NCI-H345 (cell line): ENCODE data around the gene CCND2.
"Not testable (repeated sequence)": the region's sequence is repeated elsewhere in the genome, so short reads cannot be mapped to it uniquely, and the experiment has no call there.

Experiments used
- DNase-seq: peaks from one replicate; lab custom pipeline; 2025; lab: John Stamatoyannopoulos, UW

Gene CCND2

DNA sequence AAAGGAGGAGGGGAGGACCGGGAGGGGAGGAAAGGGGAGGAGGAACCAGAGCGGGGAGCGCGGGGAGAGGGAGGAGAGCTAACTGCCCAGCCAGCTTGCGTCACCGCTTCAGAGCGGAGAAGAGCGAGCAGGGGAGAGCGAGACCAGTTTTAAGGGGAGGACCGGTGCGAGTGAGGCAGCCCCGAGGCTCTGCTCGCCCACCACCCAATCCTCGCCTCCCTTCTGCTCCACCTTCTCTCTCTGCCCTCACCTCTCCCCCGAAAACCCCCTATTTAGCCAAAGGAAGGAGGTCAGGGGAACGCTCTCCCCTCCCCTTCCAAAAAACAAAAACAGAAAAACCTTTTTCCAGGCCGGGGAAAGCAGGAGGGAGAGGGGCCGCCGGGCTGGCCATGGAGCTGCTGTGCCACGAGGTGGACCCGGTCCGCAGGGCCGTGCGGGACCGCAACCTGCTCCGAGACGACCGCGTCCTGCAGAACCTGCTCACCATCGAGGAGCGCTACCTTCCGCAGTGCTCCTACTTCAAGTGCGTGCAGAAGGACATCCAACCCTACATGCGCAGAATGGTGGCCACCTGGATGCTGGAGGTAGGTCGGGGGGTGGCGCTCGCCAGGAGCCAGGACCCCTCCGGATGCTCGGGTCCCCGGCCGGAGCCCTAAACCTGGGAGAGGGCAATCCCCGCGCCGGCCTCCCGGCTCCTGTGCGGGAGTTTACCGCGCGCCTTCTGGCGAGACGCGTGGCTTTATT is at the start of gene CCND2:
TSS of gene CCND2 (plus strand) at position 111 of the 744 bp plus-strand sequence. CDS start at position 390, 279 bp downstream.
- DNase-seq: peak; percentile 33

DNA sequence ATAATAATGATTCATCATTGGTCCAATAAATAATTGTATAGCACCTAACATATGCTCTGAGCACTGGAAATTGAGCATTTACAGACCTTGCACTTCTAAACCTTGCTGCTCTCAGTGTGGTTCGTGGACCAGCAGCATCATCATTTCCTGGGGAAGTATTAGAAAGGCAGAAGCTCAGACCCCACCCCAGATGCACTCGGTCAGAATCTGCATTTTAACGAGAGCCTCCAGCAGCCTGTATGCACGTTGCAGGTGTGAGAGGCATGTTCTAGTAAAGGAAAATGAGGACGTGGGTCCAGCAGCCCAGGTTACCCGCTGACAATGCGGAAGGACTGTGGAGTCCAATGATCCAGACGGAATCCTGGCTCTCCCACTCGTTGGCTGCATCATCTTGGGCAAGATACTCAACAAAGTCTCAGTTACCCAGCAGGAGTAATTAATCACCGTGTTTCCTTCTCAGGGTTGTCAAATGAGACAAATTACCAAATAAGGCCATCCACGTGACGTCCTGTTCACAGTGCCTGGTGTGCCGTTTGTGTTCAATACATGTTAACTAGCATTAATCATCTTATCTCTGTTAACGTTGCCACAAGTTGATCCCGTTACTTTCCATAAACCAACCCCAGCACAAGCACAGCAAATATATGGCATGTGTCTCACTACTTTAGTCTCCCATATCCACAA is 49.2 kb upstream of the CCND2 start:
- no peak for DNase-seq

DNA sequence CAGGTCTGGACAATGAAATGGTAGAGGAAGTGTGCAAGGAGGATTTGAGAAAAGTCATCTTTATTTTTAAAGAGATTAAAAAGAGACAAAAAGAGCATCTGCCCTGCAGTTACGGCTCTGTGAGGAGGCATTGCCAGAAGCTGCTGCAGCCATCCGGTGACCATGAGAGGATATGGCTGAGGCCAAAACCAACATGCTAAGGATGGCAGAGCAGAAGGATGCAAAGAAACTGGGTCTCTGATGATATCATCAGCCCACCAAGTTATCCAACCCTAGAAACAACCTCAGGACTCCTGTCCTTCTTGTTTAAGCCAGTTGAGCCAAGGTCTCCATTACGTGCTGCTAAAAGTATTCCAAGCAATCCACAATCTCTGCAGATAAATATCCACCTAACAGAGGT is 48.0 kb upstream of the CCND2 start:
- DNase-seq: no peak

DNA sequence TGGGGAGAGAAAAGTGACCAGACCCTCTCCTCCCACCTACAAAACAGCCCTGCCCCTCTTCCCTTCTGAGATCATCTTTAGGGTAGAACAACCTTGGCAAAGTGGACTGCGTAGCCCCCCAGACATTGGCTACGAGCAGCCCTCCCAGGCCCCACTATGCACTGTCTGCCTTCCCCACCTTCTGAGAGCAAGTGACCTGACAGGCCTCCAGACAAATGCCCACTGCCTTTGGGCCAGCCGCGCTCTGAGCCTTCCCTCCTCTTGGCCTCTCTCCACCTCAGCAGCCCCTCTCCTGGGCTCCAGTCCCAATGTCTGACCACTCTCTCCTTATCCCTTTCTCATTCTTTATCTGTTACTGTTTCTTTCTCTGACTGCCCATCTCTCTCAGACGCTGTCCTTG is 46.5 kb upstream of the CCND2 start:
- DNase-seq: no peak

DNA sequence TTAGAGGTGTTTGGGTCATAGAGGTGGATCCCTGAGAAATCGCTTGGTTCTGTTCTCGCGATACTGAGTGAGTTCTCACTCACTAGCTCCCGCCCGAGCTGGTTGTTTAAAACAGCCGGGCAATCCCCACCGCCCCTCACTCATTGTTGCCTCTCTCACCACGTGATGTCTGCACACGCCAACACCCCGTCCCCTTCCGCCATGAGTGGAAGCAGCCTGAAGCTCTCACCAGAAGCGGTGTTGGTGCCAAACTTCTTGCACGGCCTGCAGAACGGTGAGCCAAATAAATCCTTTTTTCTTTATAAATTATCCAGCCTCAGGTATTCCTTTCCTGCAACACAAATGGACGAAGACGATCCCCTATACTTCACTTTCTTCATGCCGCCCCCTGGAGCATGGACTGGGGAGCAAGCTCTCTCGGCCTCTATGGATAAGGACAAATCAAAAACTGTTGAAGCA is 45.4 kb upstream of the CCND2 start:
- DNase-seq: no peak

DNA sequence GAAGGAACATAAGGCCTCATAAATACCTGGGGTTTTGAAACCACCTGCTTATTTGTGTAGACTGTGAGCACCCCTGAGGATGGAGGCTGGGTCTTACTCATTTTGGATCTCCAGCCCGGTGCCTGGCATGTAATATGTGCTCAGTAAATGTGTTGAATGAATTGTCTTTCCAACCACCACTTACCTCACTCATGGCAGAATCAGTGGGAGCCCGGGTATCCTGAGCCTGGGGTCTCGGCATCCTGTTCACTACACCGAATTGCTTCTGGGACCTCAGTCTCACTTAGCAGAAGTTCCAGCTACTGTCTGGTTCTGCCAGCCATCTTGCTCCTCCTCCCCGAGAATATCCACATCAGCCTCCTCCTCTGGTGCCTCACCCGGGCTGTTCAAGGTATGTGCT is 43.0 kb upstream of the CCND2 start:
- no peak for DNase-seq

DNA sequence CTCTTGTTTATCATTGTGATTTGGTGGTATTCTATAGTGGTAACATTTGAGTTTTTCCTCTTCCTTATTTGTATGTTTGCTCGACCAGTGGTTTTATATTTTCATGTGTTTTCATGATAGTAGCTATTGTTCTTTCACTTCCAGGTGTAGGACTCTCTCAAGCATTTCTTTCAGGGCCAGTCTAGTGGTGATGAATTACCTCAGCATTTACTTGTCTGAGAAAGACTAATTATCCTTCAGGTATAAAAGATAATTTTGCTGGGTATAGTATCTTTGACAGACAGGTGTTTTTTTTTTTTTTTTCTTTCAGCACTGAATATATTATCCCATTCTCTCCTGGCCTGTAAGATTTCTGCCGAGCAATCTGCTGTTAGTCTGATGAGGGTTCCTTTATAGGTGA is 35.0 kb upstream of the CCND2 start:
- no peak for DNase-seq

DNA sequence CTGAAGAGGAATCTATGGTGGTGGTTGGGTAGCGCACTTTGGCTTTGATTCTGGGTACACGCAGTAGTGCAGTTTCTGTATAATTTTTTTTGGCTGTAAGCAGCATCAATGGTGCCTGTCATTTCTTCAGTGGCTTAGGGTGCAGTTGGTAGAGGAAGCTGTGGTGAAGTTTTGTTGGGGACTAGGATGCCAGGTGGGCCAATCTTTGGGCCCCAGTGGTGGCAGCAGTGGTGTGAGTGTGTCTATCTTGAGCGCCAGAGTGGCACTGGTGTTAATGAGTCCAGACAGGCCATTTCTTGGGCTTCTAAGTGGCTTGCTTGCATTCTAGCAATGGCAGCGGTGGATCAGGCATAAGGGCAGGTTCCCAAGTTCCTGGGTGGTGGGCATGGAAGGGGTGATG is 33.8 kb upstream of the CCND2 start:
- DNase-seq: no peak

DNA sequence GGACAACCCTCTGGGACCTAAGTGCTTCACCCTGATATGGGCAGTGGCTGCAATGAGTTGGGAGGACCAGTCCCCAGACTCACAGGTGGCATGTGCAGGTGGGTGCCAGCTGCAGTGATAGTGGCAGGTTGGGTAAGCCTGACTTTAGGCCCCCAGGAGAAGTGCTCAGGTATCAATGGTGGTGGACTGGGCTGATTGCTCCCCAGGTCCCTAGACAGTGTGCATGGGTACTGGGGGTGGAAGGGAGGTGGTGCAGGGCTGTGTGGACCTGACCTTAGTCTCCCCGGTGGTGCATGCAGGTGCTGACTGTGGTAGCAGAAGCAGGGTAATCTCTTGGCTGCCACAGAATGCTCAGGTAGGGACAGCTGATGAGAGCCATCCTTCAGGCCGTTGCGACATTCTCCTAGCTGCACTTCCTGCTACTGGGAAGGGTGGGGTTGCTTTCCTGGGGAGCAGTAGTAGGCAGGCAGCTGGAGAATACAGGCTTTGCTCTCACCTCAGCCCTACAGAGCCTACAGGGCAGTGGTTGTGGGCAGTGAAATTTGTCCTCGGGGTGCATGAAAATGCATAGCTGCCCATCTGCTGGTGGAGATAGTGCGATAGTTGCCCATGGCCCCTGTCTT is 33.3 kb upstream of the CCND2 start:
- DNase-seq: no peak

DNA sequence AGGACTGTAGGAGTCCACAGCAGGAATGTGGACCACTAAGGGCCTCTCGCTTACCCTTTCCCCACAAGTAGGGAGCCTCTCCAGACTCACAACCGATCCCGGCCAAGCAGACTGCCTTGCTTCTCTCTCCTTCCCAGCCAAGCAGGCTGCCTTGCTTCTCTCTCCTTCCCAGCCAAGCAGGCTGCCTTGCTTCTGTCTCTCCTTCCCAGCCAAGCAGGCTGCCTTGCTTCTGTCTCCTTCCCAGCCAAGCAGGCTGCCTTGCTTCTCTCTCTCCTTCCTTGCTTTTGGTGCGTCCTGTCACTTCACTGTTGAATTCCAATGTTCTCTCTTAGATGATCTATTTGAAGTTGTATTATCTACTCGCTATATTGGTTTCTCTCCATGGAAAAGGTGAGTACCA is 32.6 kb upstream of the CCND2 start:
- no peak for DNase-seq

DNA sequence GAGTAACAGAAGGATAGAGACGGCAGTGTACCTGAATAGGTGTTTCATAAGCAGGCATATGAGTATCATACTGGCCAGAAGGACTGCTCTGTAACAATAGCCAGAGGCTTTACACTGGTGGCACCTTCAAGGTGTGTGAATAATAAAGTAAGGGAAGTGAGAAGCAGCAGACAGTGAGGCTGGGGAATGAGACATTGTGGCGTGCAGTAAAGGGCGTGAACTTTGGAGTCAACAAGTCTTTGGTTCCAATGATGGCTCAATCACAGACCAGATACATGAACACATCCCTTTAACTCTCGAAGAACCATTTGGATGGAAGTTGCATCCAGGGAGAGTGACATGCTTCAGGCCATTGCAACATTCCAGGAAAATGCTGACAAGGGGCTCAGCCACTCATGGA is 32.0 kb upstream of the CCND2 start:
- no peak for DNase-seq

DNA sequence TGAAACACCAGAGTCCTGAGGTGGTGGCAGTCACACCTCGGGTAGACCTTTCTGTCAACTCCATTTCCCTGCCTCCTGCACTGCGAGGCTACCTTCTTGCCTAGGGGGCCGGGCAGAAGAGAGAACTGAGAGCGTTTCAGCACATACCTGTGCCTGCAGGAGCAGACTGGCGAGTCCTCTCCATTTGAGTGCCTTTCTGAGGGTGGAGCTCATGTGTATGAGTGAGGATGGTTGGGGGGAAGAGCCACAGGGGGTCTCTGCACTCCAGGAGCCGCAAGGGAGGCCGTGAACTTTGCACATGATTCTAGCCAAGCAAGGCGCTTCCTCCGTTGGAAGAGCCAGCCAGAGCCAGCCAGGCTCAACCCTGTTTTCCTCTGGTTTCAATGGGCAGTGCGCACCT is 31.0 kb upstream of the CCND2 start:
- DNase-seq: no peak

DNA sequence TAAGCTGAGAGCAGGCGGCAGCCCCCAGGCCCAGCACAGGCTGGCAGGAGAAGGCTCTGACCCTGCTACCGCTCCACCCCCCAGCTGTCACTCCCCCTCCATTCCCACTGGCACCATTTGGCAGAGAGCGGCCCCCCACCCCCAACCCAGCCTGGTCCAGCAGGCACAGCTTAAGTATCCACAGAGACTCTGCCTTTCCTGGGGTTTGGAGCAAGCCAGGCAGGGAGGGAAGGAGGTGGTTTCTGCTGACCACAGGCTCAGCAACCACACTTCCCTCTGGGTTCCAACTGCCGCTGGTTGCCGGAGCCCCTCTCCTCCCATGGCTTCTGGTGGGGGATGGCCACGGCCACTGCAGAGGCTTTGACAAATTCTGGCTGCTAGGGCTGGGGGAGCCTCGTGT is 30.5 kb upstream of the CCND2 start:
- DNase-seq: no peak

DNA sequence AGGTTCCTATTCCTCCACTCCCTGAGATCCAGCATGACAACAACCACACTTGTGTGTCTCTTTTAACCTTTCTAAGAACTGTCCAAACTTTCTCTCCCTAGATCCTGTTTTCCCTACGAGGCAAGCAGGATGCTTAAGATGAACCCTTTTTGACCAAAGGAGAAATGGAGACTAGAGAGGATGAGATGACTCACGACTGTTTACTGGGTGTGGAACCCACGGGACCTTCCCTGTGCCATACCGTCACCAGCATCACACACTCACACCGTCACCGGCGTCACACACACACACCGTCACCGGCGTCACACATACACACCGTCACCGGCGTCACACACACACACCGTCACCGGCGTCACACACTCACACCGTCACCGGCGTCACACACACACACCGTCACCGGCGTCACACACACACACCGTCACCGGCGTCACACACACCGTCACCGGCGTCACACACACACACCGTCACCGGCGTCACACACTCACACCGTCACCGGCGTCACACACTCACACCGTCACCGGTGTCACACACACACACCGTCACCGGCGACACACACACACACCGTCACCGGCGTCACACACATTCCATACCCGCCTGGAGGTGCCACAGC is 30.0 kb upstream of the CCND2 start:
- not testable (repeated sequence) for DNase-seq

DNA sequence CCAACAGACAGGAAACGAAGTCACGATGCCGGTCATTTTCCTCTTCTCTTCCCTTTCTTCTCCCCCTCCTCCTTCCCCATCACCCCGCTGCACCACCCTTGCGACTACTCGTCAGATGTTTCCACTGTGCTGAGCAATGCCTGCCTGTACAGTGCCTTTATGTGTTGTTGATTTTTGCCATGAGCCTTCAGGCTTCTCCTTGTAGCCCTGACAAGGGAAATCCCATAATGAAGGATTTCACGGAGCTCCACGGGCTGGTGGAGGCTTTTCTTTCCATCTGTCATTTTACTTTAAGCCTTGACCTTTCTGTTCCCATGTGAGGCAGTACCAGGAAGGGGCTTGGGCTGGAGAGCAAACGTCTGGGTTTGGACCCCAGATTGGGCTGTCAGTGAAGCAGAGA is 28.7 kb upstream of the CCND2 start:
- no peak for DNase-seq

DNA sequence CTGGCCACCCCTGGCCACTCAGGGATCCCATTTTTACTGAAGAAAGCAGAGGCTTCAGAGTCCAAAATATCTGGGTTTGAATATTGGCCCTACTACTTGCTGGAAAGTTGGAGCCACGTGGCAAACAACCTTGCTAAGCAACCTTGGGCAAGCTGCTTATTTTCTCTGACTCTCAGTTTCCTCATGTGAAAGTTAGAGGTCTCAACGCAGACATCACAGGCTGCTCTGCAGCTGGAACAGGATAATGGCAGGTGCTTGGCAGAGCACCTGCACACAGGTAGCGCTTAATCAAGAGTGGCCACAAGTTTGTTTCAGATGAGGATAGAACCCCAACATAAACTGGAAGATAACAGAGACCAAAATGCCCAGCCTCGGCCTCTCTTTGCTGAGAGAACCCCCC is 28.1 kb upstream of the CCND2 start:
- no peak for DNase-seq

DNA sequence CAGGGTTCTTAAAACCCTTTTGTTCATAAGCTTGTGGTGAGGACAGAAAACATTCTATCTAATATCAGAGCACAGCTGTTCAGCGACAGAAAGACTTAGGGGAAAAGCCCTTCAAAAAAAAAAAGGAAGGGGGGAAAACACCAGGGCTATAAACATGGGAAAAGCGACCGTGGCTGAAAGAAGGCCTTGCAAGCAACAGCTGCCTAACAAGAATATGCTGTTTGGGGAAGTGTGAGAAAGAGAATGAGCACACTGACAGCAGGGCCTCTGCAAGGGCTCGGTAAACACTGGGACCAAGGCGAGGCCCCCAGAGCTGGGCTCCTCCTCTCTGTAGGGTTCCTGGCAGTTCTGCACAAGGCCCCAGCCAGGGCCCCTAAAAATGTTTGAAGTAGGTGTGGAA is 27.4 kb upstream of the CCND2 start:
- no peak for DNase-seq

DNA sequence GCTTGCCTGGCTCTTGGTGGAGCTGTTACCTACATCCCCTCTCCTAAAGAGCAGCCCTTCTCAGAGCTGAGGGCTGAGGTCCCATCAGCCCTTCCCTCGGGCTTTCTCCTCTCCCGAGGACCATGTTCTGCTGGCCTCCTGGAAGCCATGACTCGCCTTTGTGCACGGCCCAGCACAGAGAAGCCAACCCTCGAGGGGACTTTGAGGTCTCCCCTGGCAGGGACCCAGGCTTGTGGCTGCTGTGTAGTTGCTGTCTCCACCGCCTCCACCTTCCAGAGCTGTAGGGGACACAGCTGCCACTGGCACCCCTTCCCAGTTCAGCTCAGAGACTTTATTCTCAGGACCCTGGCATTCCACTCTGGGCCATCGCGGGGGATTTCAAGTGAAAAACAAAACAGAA is 22.9 kb upstream of the CCND2 start:
- no peak for DNase-seq

DNA sequence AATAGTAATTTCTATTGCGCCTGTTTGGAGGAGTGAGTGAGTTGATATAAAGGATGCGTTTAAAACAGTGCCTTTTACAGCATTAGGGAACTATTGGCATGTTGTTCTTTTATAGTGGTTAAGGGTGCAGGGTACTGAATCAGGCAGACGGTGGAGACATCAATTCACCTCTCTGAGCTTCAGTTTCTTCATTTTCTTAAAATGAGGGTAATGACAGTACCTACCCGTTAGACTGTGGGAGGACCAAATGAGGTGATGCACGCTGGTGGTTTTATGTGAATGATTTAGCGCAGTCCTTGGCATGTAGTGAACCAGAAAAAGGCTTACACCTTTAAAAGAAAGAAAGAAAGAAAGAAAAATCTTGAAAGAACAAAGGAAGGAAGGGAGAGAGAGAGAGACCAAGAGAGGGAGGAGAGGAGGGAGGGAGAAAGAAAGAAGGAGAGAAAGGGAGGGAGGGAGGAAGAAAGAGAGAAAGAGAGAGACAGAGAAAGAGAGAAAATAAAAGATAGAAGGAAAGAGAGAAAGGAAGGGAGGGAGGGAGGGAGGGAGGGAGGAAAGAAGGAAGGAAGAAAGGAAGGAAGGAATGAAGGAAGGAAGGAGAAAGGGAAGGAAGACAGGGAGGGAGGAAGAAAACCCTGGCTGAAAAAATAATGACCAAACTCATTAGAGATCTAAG is 22.2 kb upstream of the CCND2 start:
- DNase-seq: no peak

DNA sequence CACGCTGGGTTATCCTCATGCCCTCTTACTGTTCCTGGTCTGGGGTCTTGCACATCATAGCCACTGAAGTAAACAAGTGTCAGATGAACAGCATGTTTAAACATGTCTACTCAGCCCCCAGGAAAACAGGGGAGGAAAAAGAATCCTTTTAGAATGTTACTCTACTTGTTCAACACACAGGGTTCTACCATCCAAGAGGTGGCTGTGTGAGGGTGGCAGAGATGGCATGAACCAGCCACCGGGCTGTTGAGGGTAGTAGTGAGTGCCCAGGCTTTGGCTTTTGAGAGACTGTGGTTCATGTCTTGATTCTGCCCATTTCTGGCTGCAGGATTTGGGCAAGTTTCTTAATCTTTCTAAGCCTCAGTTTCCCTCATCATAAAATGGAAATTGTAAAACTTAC is 21.6 kb upstream of the CCND2 start:
- no peak for DNase-seq

DNA sequence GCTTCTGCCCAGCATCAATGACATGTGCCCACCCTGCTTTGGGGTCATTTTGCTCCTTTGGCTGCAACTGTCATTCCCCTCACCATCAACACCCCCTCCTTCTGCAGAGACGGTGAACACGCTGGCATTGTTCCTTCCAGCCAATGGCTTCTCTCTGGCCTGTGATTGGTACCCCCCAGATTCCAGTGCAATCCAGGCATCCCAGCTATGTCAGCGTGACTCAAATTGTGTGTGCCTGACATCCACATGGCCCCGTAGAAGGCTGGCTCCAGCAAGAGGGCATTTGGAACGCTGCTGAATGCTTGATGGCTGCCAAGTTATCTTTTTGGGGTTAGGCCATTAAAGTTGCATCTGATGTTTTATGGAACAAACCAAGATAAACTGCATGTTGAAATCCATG is 21.0 kb upstream of the CCND2 start:
- DNase-seq: no peak
